Iris pigment epithelial cell (primary cell): Measurements from ENCODE around the gene TM2D3.

Experiments
- DNase-seq: peaks from one replicate; pipeline ENCODE4 v3.0.0-alpha.2; 2011; ENCODE audit warnings: low read depth

Gene TM2D3

DNA sequence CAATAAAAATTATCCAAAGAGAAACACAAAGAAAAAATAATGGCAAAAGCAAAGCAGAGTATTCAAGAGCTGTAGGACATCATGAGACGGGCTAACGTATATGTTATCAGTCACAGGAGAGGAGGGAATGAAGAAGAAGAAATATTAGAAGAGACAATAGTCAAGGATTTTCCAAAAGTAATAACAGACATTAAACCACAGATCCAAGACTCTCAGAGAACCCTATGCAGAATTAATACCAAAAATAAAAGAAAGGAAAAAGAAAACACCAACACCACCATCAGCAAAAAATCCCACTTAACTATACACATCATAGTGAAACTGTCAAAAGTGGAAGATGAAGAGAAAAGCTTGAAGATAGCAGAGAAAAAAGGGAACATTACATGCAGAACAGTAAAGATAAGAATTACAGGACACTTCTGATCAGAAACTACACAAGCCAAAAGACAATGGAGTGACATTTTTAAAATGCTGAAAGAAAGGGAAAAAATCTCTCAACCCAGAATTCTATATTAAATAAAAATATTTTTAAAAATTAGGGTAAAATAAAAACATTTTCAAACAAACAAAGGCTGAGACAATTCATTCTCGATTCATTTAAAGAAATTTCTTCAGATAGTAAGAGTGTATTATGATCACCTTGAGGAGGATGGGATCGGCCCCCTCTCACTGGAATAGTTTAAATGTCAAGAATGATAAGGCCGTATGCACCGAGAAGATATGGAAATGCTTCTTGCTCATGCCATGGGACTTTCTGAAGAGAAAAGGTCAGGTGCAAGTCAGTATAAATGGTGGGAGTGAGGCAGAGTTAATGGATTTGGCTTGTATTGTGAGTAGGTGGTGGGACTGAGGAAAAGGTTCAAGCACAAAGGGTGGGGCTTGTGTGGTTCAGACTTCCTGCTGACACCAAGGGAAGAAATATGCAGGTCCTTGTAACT, 28.5 kb downstream of the TM2D3 start:
- DNase-seq: no peak

DNA sequence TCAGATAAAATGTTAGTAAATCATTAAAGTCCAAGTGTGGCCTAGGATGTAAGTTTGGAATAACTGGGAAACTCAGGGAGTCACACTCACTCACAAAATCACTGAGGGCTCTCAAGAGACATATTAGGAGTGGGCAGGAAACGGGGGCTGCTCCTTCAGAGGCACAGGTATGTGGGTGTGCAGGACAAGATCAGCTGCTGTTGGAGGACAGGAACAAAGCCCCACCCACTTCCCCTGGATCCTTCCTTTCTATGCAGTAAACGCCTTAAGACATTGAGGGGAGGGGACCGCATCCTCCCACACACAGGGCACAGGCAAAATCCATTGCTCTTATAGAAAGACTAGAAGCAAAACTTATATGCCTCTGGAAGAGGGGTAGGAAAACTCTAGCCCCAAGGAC, 30.2 kb downstream of the TM2D3 start:
- no peak for DNase-seq

DNA sequence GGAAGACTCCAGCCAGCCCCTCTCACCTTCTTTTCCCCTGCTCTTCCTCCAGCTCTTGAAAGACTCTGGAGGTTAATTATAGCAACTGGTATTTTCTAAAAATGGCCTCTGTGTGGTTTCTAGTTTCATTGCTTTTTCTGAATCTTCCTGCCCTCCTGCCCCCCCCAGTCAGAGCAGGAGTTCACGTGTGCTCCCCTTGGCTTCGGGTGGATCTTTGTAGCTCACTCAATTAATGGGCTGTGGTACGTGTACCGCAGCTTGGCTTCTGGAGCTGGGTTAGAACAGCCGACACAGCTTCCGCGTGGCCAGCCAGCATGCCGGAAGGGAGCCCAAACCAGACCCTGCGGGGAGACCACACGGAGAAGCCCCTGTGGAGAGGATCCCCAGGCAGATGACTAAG, 31.5 kb downstream of the TM2D3 start:
- no peak for DNase-seq

DNA sequence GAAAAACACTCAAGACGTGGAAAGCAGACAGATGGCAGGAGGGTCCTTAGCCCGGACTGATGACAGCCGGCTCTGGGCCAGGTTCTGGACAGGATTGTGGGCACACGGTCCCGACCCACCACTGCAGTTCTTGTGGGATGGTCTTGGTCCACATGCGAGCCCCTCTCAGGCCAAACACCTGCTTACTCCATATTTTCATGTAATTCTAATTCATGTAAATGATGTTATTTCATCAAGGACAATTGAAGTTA, 32.6 kb downstream of the TM2D3 start:
- DNase-seq: no peak

DNA sequence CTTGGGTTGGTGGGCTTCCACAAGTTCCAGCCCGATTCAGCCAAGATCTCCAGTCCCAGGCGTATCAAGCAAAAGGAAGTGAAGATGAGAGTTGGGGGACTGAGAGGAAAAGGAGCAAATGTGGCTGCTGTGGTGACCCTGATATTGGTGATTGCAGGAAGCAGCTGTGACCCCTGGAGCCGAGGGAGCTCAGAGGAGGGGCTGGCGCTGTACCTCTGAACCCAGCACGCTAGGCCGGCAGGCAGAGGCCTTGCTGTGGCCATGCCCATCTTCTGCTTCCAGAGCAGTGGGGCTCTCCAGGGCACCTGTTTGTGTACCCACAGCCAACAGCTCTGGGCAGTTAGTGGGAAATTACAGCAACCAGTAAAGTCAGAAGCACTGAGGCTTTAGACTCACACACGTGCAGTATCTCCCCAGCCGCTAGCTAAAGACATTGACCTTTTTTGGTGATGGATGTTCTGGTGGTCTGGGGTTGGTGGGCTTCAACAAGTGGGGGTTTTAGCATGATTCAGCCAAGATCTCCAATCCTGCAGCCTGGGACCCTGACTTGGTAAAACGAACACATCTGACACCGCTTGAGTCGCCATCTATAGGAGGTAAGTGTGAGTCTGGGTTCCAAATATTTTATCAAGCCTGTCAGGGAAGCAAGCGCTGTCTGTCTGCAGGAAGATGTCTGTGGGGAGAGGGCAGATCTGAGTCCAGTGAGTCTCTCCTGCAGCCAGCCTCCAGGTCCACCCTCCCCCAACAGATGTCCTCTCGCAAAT, 33.1 kb downstream of the TM2D3 start:
- DNase-seq: no peak

DNA sequence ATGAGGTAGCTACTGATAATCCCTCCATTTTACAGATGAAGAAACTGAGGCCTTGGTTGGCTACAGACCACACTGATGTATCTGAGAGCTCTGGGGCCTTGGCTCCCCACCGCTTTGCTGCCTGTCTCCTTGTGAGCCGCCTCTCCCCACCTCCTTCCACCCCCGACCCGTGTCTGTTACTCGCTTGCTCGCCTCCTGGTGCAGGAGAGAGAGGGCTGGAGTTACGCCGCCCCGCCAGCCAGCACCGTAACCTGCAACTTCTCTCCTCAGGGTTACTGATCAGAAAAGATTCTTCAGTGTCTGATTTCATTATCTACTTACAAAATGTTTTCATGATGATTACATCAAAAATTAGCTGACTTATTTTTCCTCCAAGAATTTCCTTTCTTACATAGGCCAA, 34.1 kb downstream of the TM2D3 start:
- DNase-seq: no peak

DNA sequence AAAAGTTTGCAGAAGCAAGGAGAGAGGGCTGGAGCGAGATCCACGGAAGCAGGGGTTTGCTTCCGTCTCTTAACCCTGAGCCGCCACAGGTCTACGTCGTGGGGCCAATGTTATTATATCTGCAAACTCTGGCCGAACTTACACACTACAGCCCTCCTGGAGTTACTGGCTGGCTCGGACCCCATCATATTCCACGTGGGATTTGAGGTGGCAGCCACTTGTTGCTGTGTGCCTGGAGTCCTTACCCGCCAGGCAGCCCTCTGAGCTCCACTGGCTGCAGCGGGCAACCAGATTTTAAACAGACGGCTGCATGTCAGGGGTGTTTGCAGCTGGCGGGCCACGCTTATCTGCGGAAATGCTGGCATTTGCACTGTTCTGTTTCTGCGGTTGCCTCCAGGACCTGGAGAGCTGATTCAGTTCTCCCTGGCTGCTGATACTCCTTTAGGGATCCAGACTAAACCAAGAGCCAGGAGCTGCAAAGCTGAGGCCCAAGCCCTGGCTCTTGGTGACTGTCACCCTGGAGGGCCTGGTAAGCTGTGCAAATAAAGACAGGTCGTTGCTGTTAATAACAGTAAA, 34.7 kb downstream of the TM2D3 start:
- no peak for DNase-seq

DNA sequence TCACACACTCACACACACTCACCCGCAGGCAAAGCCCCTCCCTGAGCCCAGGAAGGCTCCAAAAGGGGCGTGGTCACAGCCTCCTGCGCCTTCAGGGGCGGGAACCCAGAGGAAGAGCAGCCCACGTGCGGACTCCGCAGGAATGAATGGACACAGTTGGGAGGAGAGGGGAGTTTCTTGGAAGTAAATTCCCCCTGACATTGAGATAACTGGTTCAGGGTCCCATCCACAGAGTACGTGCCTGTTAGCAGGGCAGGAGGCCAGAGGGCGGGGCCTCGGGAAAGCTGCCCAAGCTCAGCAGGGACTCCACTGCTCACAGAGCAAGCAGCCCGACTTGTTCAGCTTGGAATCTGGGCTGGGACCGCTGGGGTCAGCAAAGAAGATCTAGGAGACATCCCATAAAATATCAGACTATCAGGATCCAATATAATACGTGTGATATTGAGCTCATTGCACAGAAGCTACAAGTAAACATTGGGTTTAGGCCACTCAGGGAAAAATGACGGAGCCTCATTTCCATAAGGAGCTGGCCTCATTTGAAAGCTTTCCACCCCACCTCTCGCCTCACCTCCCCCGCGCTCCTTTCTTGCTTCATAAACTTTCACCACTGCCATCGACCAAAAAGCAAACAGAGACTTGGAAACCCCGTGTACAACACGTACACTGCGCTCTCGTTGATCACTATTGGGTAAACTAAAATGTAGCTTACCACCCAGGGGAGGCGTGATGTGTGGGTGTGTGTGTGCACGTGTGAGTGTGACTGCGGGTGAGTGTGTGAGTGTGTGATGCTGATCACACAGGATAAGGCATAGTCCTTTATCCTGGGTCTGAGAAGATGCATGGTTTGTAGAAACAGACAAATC, 36.0 kb downstream of the TM2D3 start:
- DNase-seq: peak; percentile 53

DNA sequence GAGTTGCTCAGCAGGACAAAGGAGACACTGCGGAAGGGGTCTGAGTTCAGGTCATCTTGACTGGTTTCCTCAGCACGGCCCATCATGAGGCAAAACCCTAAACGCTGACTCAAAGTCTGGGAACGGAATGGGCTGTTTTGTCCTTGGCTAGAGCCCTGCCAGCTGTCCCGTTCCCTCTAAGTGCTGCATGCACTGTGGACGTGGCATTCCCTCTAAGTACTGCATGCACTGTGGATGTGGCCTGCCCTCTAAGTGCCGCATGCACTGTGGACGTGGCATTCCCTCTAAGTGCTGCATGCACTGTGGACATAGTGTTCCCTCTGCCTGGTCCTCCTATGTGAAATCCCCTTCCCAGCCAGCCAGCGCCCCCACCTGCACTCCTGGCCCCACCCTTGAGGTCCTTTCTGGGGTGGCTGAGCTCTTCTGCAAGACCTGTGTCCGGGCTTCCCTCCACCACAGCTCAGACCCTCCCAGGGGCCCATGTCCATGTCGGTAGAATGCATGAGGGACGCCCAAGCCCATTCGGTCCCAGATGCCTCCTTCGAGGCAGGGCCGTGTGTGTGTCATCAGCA, 36.7 kb downstream of the TM2D3 start:
- no peak for DNase-seq

DNA sequence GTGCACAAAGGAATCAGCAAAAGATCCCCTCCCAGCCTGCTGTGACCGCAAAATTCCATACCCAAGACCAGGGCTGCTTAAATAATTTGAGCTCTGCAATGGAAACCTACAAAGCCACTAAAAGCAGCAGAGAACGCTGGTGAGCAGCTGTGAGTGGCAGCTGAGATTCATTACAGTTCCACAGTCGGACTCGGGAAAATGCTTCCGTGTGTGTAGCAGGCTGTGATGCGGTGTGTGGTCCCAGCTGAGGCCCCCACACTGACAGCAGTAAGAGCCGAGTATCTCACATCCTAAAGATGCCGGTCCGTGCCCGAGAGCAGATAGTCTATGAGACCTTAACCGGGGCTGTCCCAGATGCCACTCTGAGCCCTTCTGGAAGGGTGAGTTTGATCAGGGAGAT, 37.4 kb downstream of the TM2D3 start:
- no peak for DNase-seq

DNA sequence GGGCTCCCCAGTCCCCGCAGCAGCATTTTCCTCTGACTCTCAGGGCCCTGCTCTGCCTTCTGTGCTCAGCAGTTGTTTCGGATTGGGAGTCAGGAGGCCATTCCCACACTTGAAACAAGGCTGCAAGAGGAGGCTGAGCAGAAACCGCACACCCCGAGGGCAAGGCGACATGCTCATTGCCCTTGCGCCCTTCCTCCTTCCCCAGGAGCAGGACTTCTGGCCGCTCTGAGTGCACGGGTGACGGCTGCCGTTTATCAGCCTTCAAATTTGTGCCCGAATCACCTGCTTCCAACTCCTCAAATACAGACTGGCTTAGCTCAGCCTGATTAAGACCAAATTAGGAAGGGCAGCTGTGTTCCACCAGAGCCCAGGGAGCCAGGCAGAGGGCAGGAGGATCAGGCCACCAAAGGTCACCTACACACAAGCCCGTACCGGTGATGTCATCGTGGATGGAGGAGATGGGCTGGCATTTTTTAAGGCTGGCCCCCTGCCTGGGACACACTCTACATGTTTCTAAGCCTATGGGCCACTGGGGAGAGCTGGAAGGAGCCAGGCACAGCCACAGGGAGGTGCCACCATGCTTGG, 38.1 kb downstream of the TM2D3 start:
- DNase-seq: no peak

DNA sequence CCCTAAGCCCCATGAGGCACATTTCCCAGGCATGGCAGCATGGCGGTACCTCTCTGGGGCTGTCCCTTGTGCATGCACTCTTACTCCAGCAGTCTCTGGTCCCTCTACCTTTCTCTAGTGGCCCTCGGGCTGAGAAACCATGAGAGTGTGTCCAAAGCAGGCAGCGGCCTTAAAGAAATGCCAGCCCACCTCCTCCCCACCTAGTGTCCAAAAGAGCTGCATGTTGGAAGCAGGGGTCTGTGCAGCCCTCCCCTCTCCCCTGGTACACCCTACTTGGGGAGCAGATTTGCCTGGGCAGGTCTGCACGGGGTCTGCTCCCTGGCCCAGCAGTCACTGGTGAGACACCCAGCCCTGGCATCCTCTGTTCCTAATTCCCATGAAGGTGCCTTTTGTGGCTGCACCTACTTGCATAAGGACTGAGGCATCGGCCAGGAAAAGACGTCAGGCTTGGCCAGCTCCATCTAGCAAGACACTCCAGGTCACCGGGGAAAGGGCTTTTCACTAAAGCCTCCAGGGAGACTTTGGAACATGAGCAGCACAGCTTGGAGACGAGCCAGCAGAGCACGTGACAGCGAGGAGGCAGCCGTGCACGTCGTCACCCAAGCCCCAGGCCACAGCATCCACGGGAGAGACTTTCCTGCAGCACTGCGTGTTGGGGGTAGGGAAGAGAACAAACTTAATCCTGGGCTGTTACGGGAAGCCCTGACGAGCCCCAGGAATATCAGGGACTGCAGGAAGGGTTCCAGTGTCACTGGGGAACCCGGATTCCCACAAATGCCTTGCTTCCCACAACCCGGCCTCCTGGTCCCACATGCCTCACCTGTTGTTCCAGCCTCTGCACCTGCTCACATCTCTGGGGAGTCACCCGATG, 38.8 kb downstream of the TM2D3 start:
- DNase-seq: peak; percentile 40

DNA sequence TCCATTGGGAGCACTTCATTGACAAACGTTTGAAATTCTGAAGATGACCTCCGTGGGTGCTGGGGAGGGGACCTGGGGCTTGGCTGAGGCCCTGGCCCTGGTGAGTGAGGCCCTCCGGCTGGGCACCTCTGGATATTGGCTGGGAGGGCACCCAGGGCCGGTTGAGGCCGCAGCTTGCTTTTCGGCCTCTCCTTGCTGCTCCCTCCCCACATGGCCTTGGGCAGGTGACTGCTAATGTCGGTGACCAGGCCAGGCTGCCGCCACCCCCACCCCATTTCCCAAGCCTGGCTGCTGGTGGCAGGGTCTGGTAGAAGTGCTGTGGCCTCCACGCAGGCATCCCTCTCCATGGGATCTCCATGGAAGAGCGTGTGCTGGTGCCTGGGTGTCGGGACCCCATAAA, 39.5 kb downstream of the TM2D3 start:
- DNase-seq: no peak

DNA sequence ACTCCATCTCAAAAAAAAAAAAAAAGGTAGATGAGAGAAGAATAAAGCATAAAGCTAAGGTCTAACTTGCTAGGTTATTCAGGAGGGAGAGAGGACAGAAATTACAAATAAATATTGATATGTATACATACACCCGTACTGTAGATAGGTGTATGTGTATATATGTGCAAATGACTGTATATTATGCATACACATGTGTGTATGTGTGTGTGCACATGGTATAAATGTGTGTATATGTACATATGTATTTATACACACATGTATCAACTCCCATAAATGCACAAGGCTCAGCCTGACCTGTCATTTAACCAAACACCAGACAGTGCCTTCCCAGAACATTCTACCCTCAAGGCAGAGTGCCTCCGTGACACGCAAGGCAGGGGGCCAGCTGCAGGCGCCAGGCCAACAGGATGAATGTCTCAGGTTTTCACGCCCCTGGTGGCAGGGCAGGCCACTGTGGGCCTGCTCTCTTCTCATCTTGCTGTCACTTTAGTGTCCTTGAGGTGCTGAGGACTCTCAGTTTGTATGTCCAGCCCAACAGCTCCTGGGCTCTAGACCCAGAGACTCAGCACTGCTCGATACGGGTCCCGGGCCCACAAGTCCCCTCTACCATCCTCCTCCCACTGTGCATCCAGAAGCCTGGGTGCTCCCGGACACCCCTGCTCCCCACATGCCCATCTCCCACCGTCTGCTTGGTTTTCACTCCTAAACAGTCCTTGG, 40.4 kb downstream of the TM2D3 start:
- DNase-seq: no peak

DNA sequence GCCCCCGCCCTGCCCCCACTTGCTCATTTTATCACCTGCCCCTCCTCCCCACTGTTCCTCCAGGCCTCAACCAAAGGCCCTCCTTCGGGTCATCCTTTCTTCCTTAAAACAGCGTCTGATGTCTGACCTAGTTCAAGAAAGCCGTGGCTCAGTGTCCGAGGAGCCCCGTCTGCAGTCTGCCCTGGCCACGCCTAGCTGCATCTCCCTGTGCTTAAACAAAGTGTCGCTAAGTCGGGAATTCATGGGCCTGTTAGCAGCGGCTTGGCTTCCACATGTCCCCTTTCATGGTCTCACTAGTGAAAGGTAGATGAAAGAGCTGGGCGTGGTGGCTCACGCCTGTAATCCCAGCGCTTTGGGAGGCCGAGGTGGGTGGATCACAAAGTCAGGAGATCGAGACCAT, 41.2 kb downstream of the TM2D3 start:
- DNase-seq: no peak

DNA sequence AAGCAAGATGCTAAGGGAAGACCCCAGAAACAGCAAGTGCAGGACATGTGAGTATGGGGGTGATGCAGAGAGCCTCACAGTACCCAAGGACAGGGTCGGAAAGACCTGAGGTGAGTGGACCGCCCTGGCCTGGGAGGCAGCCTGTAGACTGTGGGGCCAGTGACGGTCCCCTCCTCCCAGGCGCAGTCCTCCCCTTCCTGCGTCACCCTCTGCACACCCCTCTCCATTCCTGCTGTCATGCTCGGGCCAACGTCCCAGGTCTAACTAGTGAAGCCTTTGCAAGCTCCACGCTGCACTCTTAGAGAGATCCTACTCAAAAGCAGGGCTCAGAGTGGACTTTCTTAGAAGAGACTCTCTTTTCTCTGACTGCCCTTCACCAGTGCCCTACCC, 41.6 kb downstream of the TM2D3 start:
- DNase-seq: no peak

DNA sequence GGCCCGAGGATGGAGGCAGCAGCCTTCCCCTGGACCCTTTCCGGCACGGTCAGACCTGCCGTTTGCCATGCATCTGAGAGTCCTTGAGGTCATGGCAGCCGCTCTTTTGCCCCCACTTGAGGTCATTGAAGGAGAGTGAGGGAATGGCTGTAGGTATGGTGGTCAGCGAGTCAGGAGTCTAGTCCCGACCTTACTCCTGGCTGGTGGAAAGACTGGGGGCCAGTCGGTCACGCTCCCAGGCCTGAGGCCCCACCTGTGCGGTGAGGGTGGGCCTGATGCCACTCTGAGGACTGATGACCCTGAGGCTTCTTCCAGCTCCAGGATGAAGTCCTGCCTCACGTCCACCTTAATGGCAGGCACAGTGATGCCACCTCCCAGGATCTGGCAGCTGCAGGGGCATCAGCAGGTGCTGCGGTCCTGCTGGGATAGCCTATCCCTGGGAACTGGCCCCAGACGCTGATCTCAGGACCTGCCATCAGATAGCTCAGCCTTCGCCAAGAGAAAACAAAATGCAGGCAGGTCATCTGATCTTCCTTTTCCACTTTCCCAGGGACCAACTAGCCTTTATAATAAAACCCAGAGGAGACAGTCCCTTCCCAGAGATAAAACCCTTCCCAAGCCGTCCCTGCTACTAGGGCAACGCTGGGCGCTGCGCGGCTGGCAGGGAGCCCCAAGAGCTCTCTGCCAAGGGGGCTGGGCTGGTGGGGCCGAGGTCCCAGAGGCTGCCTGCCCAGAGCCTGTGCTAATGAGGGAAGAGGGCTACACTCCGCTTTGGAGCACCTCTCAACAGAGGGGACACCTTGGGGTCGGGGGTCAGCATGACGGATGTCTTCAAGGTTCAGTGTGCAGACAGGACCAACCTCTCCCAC, 42.2 kb downstream of the TM2D3 start:
- no peak for DNase-seq

DNA sequence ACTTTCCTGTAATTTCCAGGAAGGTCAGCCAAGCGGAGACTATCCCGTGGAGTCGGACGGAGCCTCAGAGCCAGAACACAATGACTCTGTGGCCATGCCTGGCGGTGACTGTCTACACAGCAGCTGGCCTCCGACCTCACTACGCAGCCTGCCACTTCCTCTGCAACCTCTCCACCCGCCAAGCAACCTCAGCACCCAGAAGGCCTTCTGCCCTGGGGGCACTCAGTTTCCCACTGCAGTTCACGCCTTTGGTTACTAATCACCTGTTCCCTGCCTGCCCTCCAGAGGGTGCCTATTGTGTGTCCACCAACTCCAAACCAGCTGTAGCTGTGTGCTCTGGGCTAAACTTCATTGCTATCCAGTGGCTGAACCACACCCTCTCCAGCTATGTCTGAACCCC, 44.0 kb downstream of the TM2D3 start:
- no peak for DNase-seq

DNA sequence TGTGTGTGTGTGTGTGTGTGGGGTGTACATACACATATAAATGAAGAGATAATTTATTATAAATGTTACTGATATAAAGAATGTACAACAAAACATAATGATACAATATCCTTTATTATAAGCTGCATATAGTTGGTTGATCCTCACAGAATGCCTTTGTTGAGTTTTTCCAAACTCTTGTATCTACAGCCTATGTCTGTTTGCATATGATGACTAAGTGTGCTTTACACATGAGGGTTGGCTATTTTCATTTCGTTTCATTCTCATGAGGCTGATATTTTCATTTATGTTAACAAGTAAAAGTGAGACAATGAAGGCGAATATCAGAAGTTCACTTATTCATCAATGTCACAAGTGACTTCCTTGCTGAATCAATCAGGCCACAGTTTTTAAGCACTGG, 45.1 kb downstream of the TM2D3 start:
- DNase-seq: no peak
